ENCODE results near the gene PCSK5.

Gene PCSK5

DNA sequence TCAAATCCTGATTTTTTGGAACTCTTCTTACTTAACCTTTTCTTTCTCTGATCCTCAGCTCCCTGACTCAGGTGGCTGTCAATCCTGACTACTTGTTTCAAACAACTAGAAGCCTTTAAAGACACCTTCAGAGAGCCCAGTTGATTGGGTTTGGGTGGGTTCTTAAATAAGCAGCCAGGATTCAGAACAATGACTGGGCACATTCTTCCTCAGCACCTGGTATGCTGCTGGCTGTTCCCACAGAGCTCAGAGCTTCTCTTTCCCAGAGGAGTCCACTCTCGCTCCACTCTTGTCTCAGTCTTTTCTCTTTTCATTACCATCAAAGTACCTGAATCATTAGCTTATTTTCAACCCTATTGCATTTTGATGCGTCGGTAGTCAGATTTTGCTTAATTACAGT lies 22.5 kb downstream of the PCSK5 start:
- intact Hi-C loops (cut with DNase I) = no loop called here
- no peak for DNase-seq

- no peak for DNase-seq
- intact Hi-C loops (cut with DNase I) = no loop called here
Observed at GRCh38 chr9:75914002-75914401, 23.5 kb downstream of the PCSK5 start.

DNA sequence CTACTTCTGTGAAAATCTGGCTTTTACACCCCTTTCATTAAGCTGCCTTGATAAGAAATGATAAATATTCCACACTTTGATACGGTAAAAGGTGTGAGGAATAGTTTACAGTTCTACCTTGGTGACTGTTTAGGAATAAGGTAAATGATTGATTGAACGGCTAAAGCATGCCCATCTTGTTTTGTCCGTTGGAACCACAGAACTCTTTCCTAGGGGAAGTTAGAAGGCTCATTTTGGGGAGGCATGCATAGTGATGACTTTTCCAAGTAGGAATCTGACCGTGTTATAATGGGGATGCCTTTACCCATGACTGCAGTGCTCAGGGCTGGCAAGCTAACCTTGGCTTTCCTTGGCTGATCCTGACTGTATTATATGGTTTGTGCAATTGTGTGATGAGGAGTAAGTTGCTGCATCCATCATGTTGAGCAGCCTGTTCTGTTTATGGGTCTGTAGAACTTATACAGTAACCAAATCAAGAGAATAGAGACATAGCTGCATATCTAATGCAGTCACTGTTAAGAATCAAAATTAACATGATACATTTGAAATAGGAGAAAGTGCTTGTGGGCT lies 24.5 kb downstream of the PCSK5 start:
- intact Hi-C loops (cut with DNase I) = no loop called here
- no peak for DNase-seq

GRCh38 chr9:75918154-75918553 lies 27.7 kb downstream of the PCSK5 start:
- intact Hi-C loops (cut with DNase I) = no loop called here

DNA sequence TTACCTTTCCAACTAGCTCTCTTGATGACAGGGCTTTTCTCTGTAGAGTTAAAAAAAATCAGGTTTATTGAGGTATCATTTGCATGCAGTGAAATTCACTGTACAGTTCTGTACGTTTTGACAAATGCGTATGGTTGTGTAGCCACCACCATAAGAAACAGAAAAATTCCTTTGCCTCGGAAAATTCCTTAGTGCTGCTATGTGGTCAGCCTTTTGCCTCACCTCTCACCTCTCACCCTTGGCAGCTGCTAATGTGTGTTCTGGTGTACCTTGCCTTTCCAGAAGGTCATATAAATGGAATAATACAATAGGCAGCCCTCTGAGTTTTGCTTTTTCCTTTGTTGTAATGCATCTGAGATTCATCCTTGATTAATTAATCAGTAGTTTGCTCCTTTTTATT lies 28.4 kb downstream of the PCSK5 start:
- intact Hi-C loops (cut with DNase I) = no loop called here

More at GRCh38 chr9:75918154-75918553, 27.7 kb downstream of the PCSK5 start:
- no peak for DNase-seq

DNA sequence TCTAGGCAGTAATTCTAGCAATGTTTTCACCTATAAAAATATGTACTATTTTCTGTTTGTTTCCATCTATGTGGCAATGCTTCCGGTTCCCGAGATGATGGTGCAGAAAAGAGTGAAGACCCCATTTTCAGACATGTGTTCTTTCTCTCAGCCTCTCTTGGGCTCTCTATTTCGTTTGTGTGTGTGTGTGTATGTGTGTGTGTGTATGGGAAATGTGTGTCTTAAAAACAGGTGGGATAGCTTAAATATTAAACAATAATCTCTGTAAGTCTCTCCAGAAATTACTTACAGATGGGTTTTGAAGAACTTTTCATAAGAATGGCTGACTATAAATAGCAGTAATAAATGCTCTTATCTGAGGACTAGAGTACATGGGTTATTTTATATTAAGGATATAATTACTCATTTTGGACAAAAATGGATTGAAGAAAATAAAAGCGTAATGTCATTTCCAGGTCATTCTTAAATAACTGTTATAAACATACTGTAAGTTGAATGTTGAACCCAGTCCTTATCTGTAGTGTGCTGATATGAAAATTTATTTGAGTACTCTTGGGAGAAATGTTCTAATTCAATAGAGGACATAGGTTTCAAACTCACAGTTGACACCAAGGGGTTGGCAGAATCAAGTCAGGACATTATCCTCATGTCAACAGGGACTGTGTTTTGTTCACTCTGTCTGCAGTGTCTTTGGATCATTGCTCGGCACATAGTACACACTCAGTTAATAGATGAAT lies 31.1 kb downstream of the PCSK5 start:
- DNase-seq = no peak
- intact Hi-C loops (cut with DNase I) = no loop called here

More for the DNA sequence above, 28.4 kb downstream of the PCSK5 start:
- DNase-seq = no peak

GRCh38 chr9:75926385-75926784 lies 35.9 kb downstream of the PCSK5 start:
- intact Hi-C loops (cut with DNase I) = no loop called here

GRCh38 chr9:75927356-75927755 lies 36.9 kb downstream of the PCSK5 start:
- no peak for DNase-seq
- intact Hi-C loops (cut with DNase I) = no loop called here

More at GRCh38 chr9:75926385-75926784, 35.9 kb downstream of the PCSK5 start:
- DNase-seq = no peak

DNA sequence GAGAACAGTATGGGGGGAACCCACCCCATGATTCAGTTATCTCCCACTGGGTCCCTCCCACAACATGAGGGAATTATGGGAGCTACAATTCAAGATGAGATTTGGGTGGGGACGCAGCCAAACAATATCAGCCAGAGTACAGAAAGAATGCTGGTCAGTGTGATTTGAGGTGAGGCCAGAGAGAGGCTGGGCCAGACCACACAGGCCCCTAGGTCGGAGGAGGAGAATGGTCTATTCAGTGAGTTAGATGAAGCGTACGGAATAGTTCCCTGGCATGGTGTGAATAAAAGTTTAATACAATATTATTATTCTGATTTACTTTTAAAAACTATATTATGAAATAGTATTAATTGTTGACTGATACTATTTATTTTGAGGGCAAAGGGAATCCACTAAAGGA lies 39.7 kb downstream of the PCSK5 start:
- intact Hi-C loops (cut with DNase I) = no loop called here
- peak in 4 of 42 donors; percentile 6 to 15 (median 11) for DNase-seq

GRCh38 chr9:75930730-75931321 lies 40.4 kb downstream of the PCSK5 start:
- intact Hi-C loops (cut with DNase I) = no loop called here
- DNase-seq = peak in 4 of 42 donors; percentile 5 to 47 (median 10)

- intact Hi-C loops (cut with DNase I) = no loop called here
- DNase-seq = no peak
Observed at GRCh38 chr9:75933982-75934381, 43.5 kb downstream of the PCSK5 start.

- intact Hi-C loops (cut with DNase I) = no loop called here
- no peak for DNase-seq
Observed at GRCh38 chr9:75935591-75935990, 45.1 kb downstream of the PCSK5 start.

- DNase-seq = no peak
- intact Hi-C loops (cut with DNase I) = no loop called here
Observed at GRCh38 chr9:75937521-75938258, 47.2 kb downstream of the PCSK5 start.

- intact Hi-C loops (cut with DNase I) = no loop called here
- no peak for DNase-seq
Observed at GRCh38 chr9:75938946-75939345, 48.5 kb downstream of the PCSK5 start.

DNA sequence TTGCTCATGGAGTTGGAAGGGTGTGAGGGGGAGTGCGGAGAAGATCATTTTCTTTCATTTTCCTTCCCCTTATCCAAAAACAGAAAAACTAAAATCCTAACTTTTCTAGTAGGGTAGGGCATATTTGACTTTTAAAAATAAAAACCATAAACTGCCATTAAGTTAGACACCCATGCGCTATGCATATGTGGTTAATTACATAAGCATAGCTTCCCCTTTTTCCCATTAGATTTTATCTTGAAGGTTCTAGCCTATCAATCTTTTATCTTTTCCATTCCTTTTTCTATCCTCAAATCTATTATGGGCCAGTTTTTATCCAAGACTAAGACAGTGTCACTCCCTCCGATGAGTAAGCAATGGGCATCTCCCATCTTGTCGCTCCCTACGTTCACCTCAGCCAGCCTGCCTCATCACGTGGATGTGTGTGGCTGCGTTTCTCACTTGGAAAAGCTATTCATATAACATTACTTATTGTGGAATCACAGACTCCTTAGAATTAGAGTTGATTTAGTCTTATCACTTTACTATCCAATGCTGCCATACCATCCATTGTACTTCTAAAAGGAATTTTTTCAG lies 49.2 kb downstream of the PCSK5 start:
- intact Hi-C loops (cut with DNase I) = no loop called here
- no peak for DNase-seq

DNA sequence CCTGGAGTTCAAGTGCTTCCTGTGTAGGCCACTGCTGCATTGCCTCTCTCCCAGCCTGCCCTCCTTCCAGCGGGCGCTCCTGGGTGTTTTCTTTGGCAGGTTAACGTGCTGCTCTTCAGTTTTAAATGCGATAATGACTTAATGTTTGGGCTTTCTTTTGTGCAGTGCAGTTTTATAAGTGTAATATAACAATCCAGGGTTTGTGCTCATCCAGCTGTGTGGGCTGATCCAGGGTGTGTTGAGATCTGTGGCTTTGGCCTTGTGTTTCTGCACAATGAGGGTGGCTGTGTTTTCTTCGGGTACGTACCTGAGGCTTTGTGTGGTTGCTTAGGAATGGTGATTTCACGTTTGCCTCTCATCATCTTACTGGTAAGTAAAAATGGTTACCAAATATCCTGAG lies 50.6 kb downstream of the PCSK5 start:
- no peak for DNase-seq
- intact Hi-C loops (cut with DNase I) = no loop called here

DNA sequence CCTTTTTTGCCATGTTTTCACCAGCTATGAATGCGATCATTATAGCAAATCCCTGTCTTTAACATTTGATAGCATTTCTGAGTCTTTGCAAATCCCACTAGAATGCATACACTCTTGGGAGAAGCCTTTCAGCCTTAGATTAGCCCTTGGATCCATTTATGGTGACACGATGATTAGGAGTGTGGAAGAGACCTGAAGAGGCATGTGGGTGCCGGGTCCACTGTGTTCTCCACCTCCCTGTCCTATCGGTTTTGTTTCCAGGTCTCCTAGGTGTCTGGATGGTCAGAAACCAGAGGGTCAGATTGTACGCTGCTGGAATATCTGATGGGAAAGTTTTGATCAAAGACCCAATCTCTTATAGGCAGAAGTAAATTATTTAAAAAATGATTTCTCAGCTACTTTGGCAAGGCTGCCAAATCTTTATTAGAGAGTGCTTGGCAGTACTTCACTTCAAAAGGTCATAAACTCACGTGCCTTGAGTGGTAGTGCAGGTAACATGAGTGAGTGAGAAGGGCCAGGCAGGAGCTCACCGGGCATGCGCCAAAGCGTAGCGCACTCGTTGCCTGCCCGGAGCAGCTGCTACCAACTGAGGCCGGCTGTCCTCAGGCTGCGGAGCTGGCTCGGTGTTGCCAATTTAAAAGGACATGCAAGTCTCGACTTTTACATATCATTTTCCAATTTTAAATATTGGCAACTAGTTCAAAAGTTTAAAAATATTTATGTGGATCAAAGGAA lies 51.3 kb downstream of the PCSK5 start:
- intact Hi-C loops (cut with DNase I) = no loop called here
- no peak for DNase-seq

GRCh38 chr9:75946766-75947165 lies 56.3 kb downstream of the PCSK5 start:
- DNase-seq = no peak
- intact Hi-C loops (cut with DNase I) = no loop called here

DNA sequence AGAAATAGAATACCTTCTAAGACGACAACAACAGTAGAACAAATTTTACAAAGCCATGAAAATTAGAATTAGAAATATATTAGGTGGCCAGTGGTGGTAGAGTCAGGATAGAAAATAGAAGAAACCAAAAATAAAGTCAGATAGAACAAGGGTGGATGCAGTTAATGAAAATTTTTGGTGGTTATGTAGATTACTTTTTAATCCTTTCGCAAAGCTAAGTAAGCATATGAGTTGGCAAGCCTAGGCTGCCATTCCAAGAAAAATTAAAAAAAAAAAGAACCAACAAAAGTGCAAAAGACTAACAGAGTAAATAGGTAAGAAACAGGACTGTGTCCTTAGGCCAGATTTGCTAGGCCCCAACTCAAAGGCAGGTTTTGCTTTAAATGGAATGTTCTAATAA lies 56.8 kb downstream of the PCSK5 start:
- no peak for DNase-seq
- intact Hi-C loops (cut with DNase I) = no loop called here

All from head of caudate nucleus (tissue), 42 donors.